ENCODE results near the gene GLRA3. TPM values are rescaled to one million over a fixed set of nuclear protein-coding genes. Genes with fewer than 3 reads are reported as not detected.

Gene GLRA3
- total RNA-seq, 1 donor from 2014 or later: not detected

DNA sequence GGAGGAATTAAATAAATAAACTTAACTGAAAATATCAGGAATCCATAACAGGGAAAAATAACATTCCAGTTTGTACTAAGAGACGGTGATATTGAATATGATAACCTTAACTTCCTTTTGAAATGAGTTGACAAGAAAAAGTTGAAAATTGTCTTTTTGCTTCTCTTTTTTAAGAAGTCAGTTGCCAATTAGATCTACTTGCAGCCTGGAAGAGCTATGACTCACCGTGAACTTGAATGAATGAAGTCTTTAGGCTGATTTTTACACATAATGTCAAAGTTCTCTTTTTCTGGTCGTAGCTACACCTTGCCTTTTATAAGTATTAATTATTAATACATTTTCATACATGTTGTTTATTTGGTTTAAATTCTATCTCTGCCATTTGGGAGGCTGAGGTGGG is 212.4 kb downstream of the GLRA3 start:
- no peak overlapping the region for H3K4me3 ChIP-seq (ENCODE audit: low read depth, low read length)
- no peak for DNase-seq (ENCODE audit: low read depth)
- TF ChIP-seq, protein P1, sequence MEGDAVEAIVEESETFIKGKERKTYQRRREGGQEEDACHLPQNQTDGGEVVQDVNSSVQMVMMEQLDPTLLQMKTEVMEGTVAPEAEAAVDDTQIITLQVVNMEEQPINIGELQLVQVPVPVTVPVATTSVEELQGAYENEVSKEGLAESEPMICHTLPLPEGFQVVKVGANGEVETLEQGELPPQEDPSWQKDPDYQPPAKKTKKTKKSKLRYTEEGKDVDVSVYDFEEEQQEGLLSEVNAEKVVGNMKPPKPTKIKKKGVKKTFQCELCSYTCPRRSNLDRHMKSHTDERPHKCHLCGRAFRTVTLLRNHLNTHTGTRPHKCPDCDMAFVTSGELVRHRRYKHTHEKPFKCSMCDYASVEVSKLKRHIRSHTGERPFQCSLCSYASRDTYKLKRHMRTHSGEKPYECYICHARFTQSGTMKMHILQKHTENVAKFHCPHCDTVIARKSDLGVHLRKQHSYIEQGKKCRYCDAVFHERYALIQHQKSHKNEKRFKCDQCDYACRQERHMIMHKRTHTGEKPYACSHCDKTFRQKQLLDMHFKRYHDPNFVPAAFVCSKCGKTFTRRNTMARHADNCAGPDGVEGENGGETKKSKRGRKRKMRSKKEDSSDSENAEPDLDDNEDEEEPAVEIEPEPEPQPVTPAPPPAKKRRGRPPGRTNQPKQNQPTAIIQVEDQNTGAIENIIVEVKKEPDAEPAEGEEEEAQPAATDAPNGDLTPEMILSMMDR (conservative IDR thresholded peaks at IDR 0.05; ENCODE audit: low read depth, low read length): no peak

DNA sequence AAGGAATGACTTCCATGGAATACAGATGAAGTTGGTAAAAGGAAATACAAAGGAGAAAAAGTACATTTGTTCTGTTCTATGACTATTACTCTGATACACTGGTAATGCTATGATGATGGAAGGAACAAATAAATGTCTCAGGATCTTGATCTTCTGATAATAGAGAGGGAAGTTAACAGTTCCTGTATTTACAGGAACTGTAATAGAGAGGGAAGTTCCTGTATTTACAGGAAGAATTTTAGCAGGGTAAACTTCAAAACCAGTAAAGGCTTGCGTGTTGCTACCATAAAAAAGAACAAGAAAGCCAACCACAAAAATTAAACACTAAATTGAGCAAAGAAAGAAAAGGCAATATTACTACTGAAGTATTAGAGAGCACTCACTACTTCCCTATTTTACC is 215.1 kb downstream of the GLRA3 start:
- DNase-seq (ENCODE audit: low read depth): no peak
- TF ChIP-seq, protein P1 (conservative IDR thresholded peaks at IDR 0.05; ENCODE audit: low read depth, low read length): no peak
- no peak overlapping the region for H3K4me3 ChIP-seq (ENCODE audit: low read depth, low read length)

DNA sequence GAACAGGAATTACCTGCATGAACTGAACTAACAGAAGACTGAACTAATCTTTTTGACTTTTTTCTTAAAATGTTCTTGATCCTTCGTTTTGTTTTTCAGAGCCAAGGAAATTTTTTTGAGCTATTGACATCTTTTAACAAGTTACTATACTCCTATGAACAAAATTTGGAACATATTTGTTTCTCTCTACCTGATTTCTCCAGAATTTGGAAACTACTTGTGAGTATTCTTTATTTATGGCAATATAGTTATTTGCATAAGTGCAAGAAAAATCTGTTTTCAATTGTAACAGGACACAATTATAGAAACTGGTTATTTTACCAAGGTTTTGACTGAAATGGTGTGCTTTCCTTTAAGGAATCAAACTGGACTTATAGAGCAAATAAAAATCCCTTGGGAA is 217.3 kb downstream of the GLRA3 start:
- DNase-seq (ENCODE audit: low read depth): no peak
- no peak overlapping the region for H3K4me3 ChIP-seq (ENCODE audit: low read depth, low read length)
- TF ChIP-seq, protein P1 (conservative IDR thresholded peaks at IDR 0.05; ENCODE audit: low read depth, low read length): no peak

DNA sequence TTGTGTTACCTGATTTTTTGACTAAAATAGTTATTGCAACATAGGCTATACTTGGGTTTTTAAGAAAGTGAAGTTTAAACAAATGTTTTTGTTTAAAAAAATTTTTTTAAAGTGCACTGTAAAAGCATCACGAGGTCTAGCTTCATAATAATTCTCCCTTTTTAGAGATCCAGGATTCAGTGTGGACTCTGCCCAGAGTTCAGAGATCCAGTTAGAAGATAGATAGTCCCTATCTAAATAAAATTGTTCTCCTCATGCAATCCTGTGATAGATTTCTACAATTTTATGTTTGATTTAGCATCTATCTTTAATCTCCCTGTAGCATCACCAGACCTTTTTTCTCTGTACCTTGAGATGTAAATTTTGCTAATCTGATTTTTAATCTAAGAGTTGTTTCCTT is 221.3 kb downstream of the GLRA3 start:
- H3K4me3 ChIP-seq (ENCODE audit: low read depth, low read length): no peak overlapping the region
- TF ChIP-seq, protein P1 (conservative IDR thresholded peaks at IDR 0.05; ENCODE audit: low read depth, low read length): no peak
- no peak for DNase-seq (ENCODE audit: low read depth)

DNA sequence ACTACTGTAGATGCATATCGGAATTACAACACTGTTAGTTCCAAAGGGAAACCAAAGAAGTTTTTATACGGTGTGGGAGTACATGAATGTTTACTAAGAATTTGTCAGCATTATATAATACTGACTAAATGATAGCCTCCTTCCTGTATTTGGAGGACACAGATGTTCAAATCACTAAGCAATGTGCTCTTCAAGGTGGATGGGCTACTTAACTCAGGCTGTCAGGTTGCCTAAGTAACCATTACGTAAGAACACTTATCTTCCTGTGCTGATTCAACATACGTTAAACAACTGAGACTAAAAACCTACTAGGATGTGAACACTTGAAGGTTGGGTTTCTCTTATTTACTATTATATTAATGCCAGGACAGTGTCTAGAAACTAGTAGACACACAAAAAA is 224.8 kb downstream of the GLRA3 start:
- no peak overlapping the region for H3K4me3 ChIP-seq (ENCODE audit: low read depth, low read length)
- no peak for DNase-seq (ENCODE audit: low read depth)
- TF ChIP-seq, protein P1 (conservative IDR thresholded peaks at IDR 0.05; ENCODE audit: low read depth, low read length): no peak

DNA sequence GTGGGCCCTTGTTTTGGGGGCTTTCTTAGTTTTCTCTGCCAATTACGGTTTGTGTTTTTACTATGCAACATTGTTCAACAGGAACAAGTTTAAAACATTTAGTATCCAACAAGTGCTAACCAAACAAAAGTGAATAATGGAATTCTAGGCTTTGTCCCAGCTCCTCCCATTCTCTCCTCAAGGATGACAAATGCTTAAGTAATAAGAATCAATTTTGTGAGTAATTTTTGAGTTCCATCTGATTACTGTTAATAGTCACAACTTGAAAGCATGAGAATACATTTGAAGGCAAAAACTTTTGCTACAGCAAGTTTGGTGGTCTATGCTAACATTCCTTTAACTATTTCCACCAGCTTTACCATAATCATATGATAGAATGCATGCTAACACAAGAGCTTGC is 228.7 kb downstream of the GLRA3 start:
- H3K4me3 ChIP-seq (ENCODE audit: low read depth, low read length): no peak overlapping the region
- TF ChIP-seq, protein P1 (conservative IDR thresholded peaks at IDR 0.05; ENCODE audit: low read depth, low read length): no peak
- no peak for DNase-seq (ENCODE audit: low read depth)

DNA sequence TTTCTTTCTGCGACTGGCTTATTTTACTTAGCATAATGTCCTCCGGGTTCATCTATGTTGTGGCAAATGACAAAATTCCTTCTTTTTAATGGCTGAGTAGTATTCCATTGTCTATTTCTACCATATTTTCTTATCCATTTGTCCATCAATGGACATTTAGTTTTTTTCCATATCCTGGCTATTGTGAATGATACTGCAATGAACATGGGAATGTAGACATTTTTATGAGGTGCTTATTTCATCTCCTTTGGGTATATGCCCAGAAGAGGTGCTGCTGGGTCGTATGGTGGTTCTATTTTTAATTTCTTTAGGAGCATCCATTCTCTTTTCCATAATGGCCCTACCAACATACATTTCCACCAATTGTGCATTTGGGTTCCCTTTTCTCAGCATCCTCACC is 230.2 kb downstream of the GLRA3 start:
- TF ChIP-seq, protein P1 (conservative IDR thresholded peaks at IDR 0.05; ENCODE audit: low read depth, low read length): no peak
- no peak overlapping the region for H3K4me3 ChIP-seq (ENCODE audit: low read depth, low read length)
- DNase-seq (ENCODE audit: low read depth): no peak

All from epithelial cell of proximal tubule (primary cell).